ENCODE measurements around the gene DNAJC9.
A peak's percentile ranks its signal among the peaks of the same experiment; 100 is the strongest.
"Not testable (repeated sequence)": the region's sequence is repeated elsewhere in the genome, so short reads cannot be mapped to it uniquely, and the experiment has no call there.

Gene DNAJC9

DNA sequence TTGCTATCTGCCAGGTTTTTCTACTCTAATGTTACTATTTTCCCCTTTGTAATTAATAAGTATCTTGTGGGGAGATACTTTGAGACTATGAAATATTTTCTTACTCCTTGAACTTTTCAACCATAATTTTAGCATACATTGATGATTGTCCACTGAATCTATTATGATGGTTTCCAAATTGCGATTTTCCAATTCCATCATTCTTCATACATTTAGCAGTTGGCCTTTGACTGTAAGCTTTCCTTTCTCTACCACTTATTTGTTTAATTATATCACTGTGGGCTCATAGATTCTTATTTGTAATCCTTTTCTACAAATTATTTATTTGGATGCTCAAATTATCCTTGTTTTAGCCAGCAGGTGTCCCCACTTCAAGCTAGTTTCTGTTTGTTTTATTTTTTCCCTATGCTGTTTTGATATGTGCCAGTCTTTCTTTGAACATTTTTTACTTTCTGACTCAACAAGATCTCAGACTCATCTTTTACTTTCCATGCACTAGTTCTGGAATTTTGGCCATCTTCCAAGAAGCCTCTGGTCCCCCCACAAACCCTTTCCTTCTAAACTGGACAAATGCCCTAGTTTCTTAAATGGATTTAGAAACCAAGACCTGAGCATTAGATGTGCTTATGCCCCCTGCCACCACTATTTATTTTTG, 16.8 kb upstream of the DNAJC9 start:
- no peak for DNase-seq (ENCODE audit: low spot score)
- POLR2A ChIA-PET (ENCODE audit: low non-redundant PET): interaction anchor here (1.7 kb wide), 1 partner anchor 10 kb away, joined by 5 read pairs; no protein-coding TSS in a partner anchor
- CTCF ChIA-PET: interaction anchor here (0.6 to 1.4 kb wide), 8 partner anchors 11 to 380 kb away, joined by 3 to 6 read pairs (median 4); no protein-coding TSS in a partner anchor
- no peak overlapping the region for H3K27ac ChIP-seq
- TF ChIP-seq, protein P1, sequence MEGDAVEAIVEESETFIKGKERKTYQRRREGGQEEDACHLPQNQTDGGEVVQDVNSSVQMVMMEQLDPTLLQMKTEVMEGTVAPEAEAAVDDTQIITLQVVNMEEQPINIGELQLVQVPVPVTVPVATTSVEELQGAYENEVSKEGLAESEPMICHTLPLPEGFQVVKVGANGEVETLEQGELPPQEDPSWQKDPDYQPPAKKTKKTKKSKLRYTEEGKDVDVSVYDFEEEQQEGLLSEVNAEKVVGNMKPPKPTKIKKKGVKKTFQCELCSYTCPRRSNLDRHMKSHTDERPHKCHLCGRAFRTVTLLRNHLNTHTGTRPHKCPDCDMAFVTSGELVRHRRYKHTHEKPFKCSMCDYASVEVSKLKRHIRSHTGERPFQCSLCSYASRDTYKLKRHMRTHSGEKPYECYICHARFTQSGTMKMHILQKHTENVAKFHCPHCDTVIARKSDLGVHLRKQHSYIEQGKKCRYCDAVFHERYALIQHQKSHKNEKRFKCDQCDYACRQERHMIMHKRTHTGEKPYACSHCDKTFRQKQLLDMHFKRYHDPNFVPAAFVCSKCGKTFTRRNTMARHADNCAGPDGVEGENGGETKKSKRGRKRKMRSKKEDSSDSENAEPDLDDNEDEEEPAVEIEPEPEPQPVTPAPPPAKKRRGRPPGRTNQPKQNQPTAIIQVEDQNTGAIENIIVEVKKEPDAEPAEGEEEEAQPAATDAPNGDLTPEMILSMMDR (conservative IDR thresholded peaks at IDR 0.05; ENCODE audit: low read depth): peak; percentile 69

DNA sequence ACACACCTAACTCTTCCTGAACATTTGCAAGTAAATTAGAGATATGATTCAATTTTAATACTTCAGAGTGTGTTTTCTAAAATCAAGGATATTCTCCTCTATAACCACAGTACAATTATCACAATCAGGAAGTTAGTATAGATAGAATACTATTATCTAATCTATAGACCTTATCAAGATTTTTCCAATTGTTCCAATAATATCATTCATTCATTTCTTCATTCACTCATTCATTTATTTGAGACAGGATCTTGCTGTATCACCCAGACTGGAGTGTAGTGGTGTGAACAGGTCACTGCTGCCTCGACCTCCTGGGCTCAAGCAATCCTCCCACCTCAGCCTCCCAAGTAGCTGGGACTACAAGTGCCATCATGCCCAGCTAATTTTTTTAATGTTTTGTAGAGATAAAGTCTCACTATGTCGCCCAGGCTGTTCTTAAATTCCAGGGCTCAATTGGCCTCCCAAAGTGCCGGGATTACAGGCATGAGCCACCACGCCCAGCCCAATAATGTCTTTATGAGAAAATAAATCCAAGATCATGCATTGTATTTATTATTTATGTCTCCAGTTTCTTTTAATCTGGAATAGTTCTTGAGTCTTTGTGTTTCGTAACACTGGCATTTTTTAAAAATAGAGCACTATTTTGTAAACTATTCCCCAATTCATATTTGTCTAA, 16.0 kb upstream of the DNAJC9 start:
- POLR2A ChIA-PET (ENCODE audit: low non-redundant PET): interaction anchor here (1.7 kb wide), 1 partner anchor 10 kb away, joined by 5 read pairs; no protein-coding TSS in a partner anchor

DNA sequence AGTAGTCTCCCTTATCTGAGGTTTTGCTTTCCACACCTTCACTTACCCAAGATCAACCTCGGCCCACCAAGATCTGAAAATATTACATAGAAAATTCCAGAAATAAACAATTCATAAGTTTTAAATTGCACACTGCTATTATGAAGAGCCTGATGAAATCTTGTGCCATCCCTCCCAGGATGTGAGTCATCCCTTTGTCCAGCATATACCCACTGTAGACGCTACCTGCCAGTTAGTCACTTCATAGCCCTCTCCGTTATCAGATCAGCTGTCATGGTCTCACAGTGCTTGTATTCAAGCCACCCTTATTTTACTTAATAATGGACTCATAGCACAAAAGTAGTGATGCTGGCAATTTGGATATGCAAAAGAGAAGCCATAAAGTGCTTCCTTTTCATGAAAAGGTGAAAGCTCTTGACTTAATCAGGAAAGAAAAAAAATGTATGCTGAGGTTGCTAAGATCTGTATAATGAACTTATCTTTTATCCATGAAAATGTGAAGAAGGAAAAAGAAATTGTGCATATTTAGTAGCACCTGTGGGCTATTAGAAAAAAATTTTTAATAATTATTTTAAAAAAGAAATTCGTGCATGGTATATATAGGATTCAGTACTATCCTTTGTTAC, 15.2 kb upstream of the DNAJC9 start:
- ChIA-PET POLR2A (ENCODE audit: low non-redundant PET) (interaction anchor here (1.7 kb wide), 1 partner anchor 9 kb away, joined by 5 read pairs; no protein-coding TSS in a partner anchor), CTCF (interaction anchor here (0.7 kb wide), 1 partner anchor 689 kb away, joined by 6 read pairs; no protein-coding TSS in a partner anchor)

More for the DNA sequence above, 16.0 kb upstream of the DNAJC9 start:
- peak overlapping the region; percentile 63 for H3K27ac ChIP-seq
- TF ChIP-seq, protein P1 (conservative IDR thresholded peaks at IDR 0.05; ENCODE audit: low read depth): no peak
- DNase-seq (ENCODE audit: low spot score): no peak
- CTCF ChIA-PET: interaction anchor here (0.6 kb wide), 3 partner anchors 15 to 196 kb away, joined by 3 to 4 read pairs (median 3); no protein-coding TSS in a partner anchor

DNA sequence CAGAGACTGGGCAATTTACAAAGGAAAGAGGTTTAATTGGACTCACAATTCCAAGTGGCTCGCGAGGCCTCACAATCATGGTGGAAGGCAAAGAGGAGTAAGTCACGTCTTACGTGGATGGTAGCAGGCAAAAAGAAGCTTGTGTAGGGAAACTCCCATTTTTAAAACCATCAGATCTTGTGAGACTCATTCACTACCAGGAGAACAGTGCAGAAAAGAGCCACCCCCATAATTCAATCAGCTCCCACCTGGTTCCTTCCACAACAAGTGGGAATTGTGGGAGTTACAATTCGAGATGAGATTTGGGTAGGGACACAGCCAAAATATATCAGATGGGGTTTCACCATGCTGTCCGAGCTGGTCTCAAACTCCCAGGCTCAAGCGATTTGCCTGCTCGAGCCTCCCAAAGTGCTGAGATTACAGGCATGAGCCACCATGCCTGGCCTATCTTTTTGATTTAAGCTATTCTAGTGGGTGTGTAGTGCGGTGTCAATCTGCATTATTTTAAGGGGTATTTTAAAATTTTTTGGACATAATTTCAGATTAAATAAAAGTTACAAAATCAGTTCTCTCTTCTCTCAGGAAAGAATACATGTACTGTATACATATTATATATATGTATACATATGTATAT, 14.4 kb upstream of the DNAJC9 start:
- POLR2A ChIA-PET (ENCODE audit: low non-redundant PET): no interaction called here

More for the DNA sequence above, 15.2 kb upstream of the DNAJC9 start:
- TF ChIP-seq, protein P1 (conservative IDR thresholded peaks at IDR 0.05; ENCODE audit: low read depth): no peak
- DNase-seq (ENCODE audit: low spot score): peak; percentile 89
- H3K27ac ChIP-seq: no peak overlapping the region

DNA sequence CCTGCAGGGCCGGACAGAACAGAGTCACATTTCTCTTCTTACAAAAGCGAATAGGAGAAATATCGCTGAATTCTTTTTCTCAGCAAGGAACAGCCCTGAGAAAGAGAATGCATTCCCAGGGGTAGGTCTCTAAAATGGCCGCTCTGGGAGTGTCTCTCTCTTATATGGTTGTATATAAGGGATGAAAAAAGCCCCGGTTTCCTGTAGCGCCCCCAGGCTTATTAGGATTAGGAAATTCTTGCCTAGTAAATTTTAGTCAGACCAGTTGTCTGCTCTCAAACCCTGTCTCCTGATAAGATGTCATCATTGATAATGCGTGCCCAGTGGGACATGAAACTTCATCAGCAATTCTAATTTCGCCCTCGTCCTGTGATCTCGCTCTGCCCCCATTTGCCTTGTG, 11.6 kb upstream of the DNAJC9 start:
- CTCF ChIA-PET; H3K27ac ChIP-seq; DNase-seq (ENCODE audit: low spot score); POLR2A ChIA-PET (ENCODE audit: low non-redundant PET): not testable (repeated sequence)

More for the DNA sequence above, 14.4 kb upstream of the DNAJC9 start:
- H3K27ac ChIP-seq: peak overlapping the region; percentile 80
- DNase-seq (ENCODE audit: low spot score): no peak
- TF ChIP-seq, protein P1 (conservative IDR thresholded peaks at IDR 0.05; ENCODE audit: low read depth): no peak
- CTCF ChIA-PET: interaction anchor here (0.7 kb wide), 1 partner anchor 70 kb away, joined by 3 read pairs; no protein-coding TSS in a partner anchor

DNA sequence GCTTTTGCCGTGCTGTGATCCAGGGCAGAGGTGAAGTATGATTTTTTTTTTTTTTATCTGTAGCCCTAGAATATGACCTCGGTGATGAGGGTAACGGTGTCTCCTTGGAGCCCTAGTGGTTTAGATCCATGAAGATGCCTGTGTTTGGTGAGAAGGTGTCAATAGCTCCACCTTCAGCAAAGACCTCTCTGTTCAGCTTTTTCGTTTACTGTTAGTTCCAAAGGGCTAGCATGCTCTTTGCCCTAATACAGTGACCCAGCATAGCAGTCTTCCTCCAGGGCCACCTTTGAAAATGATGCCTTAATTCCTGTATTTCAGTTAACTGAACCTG, 6.1 kb upstream of the DNAJC9 start:
- POLR2A ChIA-PET (ENCODE audit: low non-redundant PET): interaction anchor here (1.0 kb wide), 1 partner anchor 10 kb away, joined by 5 read pairs; no protein-coding TSS in a partner anchor
- CTCF ChIA-PET: interaction anchor here (0.6 kb wide), 1 partner anchor 20 kb away, joined by 3 read pairs; no protein-coding TSS in a partner anchor
- no peak for DNase-seq (ENCODE audit: low spot score)
- H3K27ac ChIP-seq: peak overlapping the region; percentile 91
- TF ChIP-seq, protein P1 (conservative IDR thresholded peaks at IDR 0.05; ENCODE audit: low read depth): no peak
